Ecto neural progenitor cell (in vitro differentiated cells): Measurements from ENCODE around the gene FAM120A.
A peak's percentile ranks its signal among the peaks of the same experiment; 100 is the strongest.

ENCODE experiments used
- DNase-seq: peaks from one replicate; pipeline ENCODE4 v3.0.0-alpha.2; 2018; ENCODE audit warnings: low spot score

Gene FAM120A

DNA sequence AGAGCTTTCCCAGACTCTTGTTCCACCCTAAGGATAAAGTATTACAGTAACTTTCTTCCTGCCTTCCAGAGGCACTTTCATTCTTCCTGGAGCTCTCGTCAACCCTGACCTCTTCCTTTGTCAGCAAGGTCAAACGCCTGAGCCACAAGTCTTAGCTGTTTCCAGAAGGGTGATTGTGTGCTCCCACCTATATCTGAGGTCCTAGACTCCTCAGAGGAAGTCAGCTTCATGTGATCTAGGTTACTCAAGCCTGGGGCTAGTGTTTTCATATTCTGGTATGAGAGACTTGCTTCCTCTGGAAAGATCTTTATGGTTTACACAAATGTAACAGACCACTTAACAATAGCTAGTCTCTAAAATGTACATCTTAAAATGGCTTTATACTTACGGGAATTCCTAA lies 5.4 kb upstream of the FAM120A start:
- no peak for DNase-seq

DNA sequence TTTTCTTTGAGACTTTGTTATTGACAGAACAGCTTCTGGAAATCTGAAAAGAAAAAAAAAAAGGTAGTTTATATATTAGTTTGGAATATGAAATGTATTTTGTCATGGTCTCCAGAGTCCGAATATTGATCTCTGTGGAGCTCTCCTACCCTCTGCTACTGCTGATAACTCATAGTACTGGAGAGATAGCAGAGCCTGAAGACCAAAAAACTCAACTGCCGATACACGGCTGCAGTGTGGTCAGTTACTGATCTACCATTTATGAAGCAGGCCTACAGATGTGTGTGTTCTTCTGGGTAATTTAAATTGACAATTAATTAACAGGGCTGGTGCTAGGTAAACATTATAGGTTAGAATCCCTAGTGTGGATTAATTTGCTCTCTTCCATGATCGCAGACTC lies 3.8 kb upstream of the FAM120A start:
- no peak for DNase-seq

DNA sequence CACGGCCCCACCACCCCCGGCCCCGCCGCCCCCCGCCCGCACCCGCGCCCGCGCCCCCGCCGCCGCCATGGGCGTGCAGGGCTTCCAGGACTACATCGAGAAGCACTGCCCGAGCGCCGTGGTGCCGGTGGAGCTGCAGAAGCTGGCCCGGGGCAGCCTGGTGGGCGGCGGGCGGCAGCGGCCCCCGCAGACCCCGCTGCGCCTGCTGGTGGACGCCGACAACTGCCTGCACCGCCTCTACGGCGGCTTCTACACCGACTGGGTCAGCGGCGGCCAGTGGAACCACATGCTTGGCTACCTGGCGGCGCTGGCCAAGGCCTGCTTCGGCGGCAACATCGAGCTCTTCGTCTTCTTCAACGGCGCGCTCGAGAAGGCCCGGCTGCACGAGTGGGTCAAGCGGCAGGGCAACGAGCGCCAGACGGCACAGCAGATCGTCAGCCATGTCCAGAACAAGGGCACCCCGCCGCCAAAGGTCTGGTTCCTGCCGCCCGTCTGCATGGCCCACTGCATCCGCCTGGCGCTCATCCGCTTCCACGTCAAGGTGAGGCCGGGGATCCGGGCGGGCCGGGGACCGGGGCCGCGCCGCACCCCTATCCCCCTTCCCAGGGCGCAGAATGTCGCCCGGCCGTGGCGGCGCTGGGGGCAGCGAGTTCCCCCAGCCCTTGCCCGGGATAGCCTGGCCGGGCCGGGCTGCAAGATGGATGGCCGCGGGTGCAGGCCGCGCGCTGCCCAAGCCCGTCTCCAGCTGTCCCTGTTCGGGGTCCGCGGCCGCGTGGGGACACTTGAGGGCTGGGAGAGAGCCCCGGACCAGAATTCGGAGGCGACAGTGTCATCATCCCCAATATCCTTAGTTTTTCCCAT lies 594 bp downstream of the FAM120A start:
- peak; percentile 79 for DNase-seq

GRCh38 chr9:93452710-93453046 lies 1.2 kb downstream of the FAM120A start:
- no peak for DNase-seq

- peak; percentile 91 for DNase-seq
These were observed 1.8 kb downstream of the FAM120A start, which contains the start of gene FAM120AOS for GRCh38 chr9:93453047-93453914. Gene FAM120AOS, minus strand, starts transcription at chr9:93453581. Its CDS starts 872 bp downstream, at chr9:93452709.

DNA sequence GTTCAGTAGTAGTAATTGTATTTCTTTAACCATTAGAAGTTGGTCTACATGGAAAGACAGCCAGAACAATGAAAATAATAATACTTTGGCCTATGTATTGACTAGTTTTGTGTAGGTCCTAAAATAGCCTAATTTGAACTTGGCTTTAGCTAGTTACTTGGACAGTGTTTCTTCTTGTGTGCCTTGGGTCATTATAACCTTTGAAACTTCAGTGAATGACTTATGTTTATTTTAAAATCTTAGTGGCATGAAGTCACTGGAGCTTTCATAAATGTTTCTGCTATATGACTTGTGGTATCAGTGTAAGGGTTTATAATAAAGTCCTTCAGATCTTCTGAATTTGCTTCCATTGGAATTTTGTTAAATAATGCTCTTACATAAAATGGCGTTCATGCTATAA lies 4.5 kb downstream of the FAM120A start:
- no peak for DNase-seq

DNA sequence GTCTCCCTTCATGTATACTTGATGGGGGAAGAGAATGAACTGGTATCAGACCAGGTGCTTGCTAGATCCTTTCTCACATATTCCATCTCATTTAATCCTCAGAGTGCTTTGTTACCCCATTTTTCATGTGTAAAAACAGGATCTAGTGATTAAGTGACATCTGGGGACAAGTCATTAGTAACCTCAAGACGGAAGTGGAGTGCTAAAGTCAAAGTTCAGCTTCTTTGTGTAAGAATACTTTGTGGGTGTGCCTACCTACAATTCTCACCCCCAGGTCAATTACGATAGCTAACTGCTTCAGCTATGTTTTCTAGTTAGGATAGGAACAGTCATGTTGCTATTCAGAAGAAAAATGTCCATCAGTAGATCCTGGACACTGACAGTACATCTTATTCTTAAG lies 5.0 kb downstream of the FAM120A start:
- DNase-seq, result no peak

DNA sequence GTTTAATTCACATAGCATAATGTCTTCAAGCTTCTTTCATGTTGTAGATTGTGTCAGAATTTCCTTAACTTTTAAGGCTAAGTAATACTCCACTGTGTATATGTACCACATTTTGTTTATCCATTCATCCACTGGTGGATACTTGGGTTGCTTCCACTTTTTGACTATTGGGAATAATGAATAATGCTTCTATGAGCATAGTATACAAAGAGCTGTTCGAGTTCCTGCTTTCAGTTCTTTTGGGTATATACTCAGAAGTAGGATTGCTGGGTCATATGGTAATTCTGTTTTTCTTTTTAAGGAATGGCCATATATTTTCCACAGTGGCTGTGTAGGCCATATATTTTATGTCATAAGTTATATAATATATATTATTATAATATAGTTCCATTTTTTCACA lies 5.5 kb downstream of the FAM120A start:
- DNase-seq, result no peak

- DNase-seq, result no peak
These were observed 7.2 kb downstream of the FAM120A start for GRCh38 chr9:93458712-93459111.

DNA sequence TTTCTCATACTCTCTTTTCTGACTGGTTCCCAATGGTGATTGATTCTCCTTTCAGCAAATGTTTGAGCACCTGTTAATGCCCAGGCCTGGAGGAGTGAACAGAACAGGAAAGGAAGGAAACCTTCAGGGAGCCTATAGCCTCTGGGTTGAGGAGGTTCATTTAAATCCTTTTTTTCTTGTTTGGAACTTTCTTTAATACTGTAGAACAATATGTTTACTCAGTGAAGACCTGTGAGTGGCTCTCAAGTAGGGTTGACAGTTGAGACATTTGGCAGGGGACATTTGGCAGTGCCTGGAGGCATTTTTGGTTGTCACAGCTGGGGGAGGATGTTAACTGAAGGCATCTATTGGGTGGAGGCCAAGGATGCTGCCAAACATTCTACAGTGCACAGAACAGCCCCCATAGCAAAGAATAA lies 8.0 kb downstream of the FAM120A start:
- DNase-seq, result no peak

GRCh38 chr9:93460689-93461413 lies 9.4 kb downstream of the FAM120A start:
- no peak for DNase-seq

GRCh38 chr9:93461414-93461743 lies 9.9 kb downstream of the FAM120A start:
- no peak for DNase-seq

GRCh38 chr9:93461821-93462220 lies 10.3 kb downstream of the FAM120A start:
- DNase-seq, result no peak

DNA sequence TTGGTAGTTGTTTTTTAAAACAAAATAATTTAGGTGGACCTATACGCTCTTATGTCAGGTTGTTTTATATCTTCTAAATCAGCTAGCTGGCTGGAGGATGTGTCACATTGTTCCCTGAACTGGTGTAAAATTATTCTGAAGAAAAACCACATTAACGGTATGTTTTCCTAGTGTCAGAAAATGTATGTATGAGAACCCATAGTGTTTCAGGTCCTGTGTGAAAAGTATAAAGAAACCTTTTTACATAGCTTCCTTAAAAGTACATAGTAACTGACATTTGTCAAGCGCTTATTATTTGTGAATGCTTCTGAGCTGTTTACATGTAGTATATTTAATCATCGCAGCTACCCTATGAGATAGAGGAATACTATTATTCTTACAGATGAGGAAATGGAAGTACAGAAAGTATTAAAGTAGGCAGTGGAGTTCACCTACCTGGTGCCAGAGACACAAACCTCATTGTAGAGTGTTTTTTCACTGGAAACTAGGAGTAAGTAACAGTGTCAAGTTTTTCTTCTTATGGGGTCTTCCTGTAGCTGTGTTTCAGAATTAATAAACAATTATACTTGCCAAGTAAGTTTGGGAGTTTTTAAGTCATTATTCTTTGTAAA lies 12.3 kb downstream of the FAM120A start:
- DNase-seq, result no peak

DNA sequence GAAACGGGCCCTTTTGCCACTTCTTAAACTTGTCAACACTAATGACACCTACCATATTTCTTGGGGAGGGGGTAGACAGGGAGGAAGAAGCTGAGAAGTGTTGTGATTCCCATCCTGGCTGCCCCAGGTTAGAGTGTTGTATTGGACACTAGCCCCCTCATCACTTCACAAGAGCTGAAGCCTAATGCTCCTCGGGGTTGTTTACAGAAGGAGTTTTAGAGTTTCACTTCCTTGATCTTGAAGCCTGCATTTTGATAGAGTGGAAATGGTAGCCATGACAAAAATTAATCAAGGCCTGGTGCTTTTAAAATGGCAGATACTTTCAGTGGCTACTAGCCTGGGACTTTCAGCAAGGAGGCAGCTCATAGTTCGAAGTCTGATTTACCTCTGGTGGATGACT lies 12.9 kb downstream of the FAM120A start:
- DNase-seq, result no peak

DNA sequence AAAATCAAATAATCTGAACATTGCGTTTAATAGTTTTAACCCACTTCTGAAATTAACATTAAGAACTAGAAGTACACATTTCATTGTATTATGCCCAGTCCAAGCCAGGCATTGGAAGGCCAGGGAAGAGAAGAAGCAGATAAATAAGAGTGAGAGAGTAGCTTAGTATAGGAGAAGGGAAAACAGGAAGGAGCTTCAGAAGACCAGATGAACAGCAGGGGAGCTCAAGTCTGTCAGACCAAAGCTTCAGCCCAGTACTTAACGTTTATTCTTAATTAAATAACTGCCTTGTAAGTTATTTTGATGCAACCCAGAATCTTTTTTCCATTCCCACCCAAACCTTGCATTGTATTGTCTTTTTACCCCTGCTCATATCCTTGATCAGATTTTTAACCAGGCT lies 13.4 kb downstream of the FAM120A start:
- DNase-seq, result no peak

GRCh38 chr9:93465855-93466254 lies 14.4 kb downstream of the FAM120A start:
- no peak for DNase-seq

- no peak for DNase-seq
These were observed 15.1 kb downstream of the FAM120A start for GRCh38 chr9:93466416-93467061.

DNA sequence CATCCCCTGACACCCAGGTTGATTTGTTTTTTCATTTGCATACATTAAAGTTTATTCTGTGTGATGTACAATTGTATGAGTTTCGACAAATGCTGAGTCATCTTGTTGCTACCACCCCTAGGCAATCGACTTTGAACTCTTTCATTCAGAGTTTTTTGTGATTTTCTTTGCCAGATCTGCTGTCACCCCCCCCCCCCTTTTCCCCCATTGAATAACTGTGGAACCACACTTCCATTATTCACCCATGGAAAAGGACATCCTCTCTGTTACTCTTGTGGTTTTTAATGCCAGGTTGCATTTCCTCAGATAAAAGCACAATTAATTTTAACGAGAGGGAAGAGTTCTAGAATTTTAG lies 15.6 kb downstream of the FAM120A start:
- no peak for DNase-seq

GRCh38 chr9:93467462-93467861 lies 16.0 kb downstream of the FAM120A start:
- no peak for DNase-seq

DNA sequence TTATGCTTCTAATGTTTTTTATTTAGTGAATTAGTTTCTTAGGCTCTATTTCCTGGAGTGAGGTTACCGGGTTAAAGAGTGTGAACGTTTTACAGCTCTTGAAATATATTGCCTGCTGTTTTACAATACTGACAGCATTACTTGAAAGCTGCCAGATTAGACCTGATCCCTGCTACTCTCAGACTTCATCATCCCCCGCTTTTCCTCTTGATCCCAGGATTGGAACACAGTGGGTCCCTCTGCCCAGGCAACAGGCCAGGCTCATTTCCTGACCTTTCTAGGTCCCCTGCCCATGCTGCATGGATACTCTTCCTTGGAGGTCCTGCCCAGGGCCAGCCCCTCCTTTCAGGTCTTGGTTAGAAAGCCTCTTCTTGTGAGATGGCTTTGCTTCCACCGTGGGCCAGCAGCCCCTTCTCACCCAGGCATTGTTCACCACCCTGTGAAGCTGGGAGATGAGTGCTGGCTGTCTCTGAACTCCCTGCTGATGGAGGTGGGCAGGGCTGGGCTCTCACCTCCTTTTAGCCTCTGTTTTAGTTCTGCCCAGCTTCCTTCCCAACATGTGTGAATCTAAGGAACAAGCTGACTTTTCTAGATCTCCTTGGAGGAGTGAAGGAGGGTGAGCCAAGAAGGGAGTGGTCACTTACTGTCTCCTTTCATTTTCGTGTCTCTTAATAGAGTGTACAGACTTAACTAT lies 17.4 kb downstream of the FAM120A start:
- DNase-seq, result peak; percentile 57
